ENCODE measurements around the gene REEP6. TPM values are rescaled to one million over a fixed set of nuclear protein-coding genes. Genes with fewer than 3 reads are reported as not detected.

The REEP6 gene
- total and polyA plus RNA-seq, 7 donors, result 0.33 to 5.6 (median 2.0) TPM; not detected in 1

- WGBS, 2 donors, result 51 to 58% methylated on average over 22 of the region's 22 CpGs
- intact Hi-C loops (cut with DNase I), result loop anchor here (10.0 kb wide), 1 partner anchor 314 kb away; no protein-coding TSS in a partner anchor
- no peak overlapping the region for H3K4me3 ChIP-seq
- no peak for DNase-seq
- peaks cover 83 to 100% (median 98%) of the 10 kb centered on the region in 3 donors for H3K27me3 ChIP-seq
- peaks cover 0 to 40% (median 32%) of the 10 kb centered on the region in 4 donors for H3K4me1 ChIP-seq
- H3K36me3 ChIP-seq, result no peaks in the 10 kb centered on the region
- TF ChIP-seq POLR2A (IDR thresholded peaks at IDR 0.05) (no peak), POLR2AphosphoS5 (IDR thresholded peaks at IDR 0.05) (no peak), EP300 (IDR thresholded peaks at IDR 0.05) (no peak)
- TF ChIP-seq, protein P1, sequence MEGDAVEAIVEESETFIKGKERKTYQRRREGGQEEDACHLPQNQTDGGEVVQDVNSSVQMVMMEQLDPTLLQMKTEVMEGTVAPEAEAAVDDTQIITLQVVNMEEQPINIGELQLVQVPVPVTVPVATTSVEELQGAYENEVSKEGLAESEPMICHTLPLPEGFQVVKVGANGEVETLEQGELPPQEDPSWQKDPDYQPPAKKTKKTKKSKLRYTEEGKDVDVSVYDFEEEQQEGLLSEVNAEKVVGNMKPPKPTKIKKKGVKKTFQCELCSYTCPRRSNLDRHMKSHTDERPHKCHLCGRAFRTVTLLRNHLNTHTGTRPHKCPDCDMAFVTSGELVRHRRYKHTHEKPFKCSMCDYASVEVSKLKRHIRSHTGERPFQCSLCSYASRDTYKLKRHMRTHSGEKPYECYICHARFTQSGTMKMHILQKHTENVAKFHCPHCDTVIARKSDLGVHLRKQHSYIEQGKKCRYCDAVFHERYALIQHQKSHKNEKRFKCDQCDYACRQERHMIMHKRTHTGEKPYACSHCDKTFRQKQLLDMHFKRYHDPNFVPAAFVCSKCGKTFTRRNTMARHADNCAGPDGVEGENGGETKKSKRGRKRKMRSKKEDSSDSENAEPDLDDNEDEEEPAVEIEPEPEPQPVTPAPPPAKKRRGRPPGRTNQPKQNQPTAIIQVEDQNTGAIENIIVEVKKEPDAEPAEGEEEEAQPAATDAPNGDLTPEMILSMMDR (IDR thresholded peaks at IDR 0.05), result no peak
- no peaks in the 10 kb centered on the region for H3K9me3 ChIP-seq
- no peak overlapping the region for H3K27ac ChIP-seq
Observed at GRCh38 chr19:1450735-1451731, 39.9 kb upstream of the REEP6 start.

DNA sequence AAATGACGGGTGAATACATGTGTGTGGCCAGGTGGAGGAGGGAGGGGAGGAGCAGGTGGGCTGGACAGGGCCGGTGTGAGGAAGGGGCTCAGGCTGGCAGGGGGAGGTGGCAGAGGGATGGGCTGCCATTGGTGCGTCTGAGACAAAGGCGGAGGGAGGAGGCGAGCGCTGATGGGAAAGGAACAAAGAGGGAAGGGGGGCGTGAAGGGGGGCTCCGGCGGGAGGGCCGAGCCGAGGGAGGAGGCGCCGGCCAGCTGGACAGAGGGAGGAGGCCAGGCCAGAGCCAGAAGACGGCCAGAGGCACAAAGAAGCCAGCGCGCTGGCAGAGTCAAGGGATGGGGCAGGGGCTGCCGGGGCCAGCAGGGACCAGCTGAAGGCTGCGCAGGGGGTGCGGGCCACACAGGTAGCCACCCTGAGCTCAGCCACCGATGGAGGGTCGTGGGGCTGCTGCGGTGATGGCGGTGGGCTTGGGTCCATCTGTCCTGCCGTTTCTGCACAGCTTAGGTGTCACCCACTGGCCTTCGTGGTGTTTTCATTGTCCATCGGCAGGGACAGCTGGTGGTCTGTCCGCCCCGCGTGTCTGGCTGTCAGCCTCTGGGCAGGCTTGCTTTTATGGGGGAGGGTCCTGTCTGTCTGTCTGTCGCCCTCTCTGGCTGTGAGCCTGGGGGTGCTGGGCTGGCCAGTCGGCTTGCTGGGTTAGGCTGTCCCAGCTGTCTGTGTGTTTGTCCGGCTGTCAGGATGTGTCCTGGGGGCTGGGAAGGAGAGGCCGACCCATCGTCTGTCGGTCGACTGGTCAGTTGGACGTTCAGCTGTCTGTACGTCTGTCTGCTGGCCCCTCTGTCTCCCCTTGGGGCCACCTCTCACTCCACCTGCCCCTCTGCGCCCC is 38.8 kb upstream of the REEP6 start:
- Histone ChIP-seq H3K9me3 (no peaks in the 10 kb centered on the region), H3K4me1 (peaks cover 0 to 40% (median 30%) of the 10 kb centered on the region in 4 donors), H3K36me3 (no peaks in the 10 kb centered on the region), H3K4me3 (no peak overlapping the region), H3K27me3 (peaks cover 83 to 100% (median 98%) of the 10 kb centered on the region in 3 donors), H3K27ac (no peak overlapping the region)
- no peak for TF ChIP-seq POLR2A (IDR thresholded peaks at IDR 0.05)
- TF ChIP-seq, protein P1 (IDR thresholded peaks at IDR 0.05), result no peak
- TF ChIP-seq EP300 (IDR thresholded peaks at IDR 0.05), result no peak
- no peak for TF ChIP-seq POLR2AphosphoS5 (IDR thresholded peaks at IDR 0.05)
- DNase-seq, result no peak
- WGBS, 2 donors, result 37 to 38% methylated on average over 39 of the region's 39 CpGs
- intact Hi-C loops (cut with DNase I), result loop anchor here (10.0 kb wide), 1 partner anchor 313 kb away; no protein-coding TSS in a partner anchor

- no peak overlapping the region for H3K4me3 ChIP-seq
- TF ChIP-seq EP300 (IDR thresholded peaks at IDR 0.05) (no peak), POLR2AphosphoS5 (IDR thresholded peaks at IDR 0.05) (no peak), POLR2A (IDR thresholded peaks at IDR 0.05) (no peak)
- TF ChIP-seq, protein P1 (IDR thresholded peaks at IDR 0.05), result no peak
- H3K36me3 ChIP-seq, result no peaks in the 10 kb centered on the region
- peaks cover 84 to 100% (median 98%) of the 10 kb centered on the region in 3 donors for H3K27me3 ChIP-seq
- intact Hi-C loops (cut with DNase I), result loop anchor here (10.0 kb wide), 1 partner anchor 312 kb away; no protein-coding TSS in a partner anchor
- H3K4me1 ChIP-seq, result peaks cover 0 to 41% (median 30%) of the 10 kb centered on the region in 4 donors
- WGBS, 2 donors, result 44 to 68% methylated on average over 30 of the region's 30 CpGs
- no peaks in the 10 kb centered on the region for H3K9me3 ChIP-seq
- peak overlapping the region in 2 of 4 donors; percentile 0 to 20 for H3K27ac ChIP-seq
- no peak for DNase-seq
Observed at GRCh38 chr19:1452802-1453524, 38.0 kb upstream of the REEP6 start.
